Lung (tissue), 12 donors: ENCODE results near the gene SLC35B2. TPM values are rescaled to one million over a fixed set of nuclear protein-coding genes. Genes with fewer than 3 reads are reported as not detected.

Experiments used
- ATAC-seq: fragments of 200-7000 bp; cut with Tn5 transposase; one replicate; pipeline ENCODE4 v1.9.1; 2020; ENCODE audit warnings: moderate number of reproducible peaks; ENCODE audit not compliant: insufficient read depth, low FRiP score
- DNase-seq, 3 donors: peaks; one replicate each; pipeline ENCODE4 v3.0.0-alpha.2; 2013 to 2017
- H3K27ac ChIP-seq, 2 donors: one replicate each; pipeline ENCODE4 v1.5.1; 2013; ENCODE audit warnings: mild to moderate bottlenecking in 2 of 2, moderate library complexity in 2 of 2, control low read depth in 1 of 2, inconsistent platforms in 1 of 2, low read depth in 1 of 2, low read length in 1 of 2
- H3K27me3 ChIP-seq, 3 donors: one replicate each; pipeline ENCODE4 v1.5.1; 2013; ENCODE audit warnings: low read length in 2 of 3; ENCODE audit not compliant: control insufficient read depth in 3 of 3, insufficient read depth in 3 of 3
- H3K36me3 ChIP-seq, 4 donors: one replicate each; pipeline ENCODE4 v1.5.1; 2013; ENCODE audit warnings: low read length in 4 of 4, mild to moderate bottlenecking in 1 of 4, moderate library complexity in 1 of 4; ENCODE audit not compliant: control insufficient read depth in 4 of 4, insufficient read depth in 4 of 4
- H3K4me1 ChIP-seq, 5 donors: one replicate each; pipeline ENCODE4 v1.5.1; 2013; ENCODE audit warnings: low read length in 5 of 5, mild to moderate bottlenecking in 2 of 5, moderate library complexity in 1 of 5; ENCODE audit not compliant: control insufficient read depth in 5 of 5, insufficient read depth in 5 of 5
- H3K4me3 ChIP-seq: one replicate; pipeline ENCODE4 v1.5.1; 2013; ENCODE audit warnings: mild to moderate bottlenecking, control low read depth, moderate library complexity
- H3K9ac ChIP-seq, 2 donors: one replicate each; pipeline ENCODE4 v1.5.1; 2013; ENCODE audit warnings: low read length in 2 of 2, control low read depth in 1 of 2; ENCODE audit not compliant: insufficient read depth in 1 of 2
- H3K9me3 ChIP-seq, 4 donors: one replicate each; pipeline ENCODE4 v1.5.1; 2013; ENCODE audit warnings: low read length in 3 of 4, mild to moderate bottlenecking in 1 of 4, moderate library complexity in 1 of 4; ENCODE audit not compliant: control insufficient read depth in 4 of 4, insufficient read depth in 3 of 4
- WGBS, 2 donors: extraction: QIAGEN DNeasy Blood & Tissue Kit; methylation state at CpG; one replicate each; pipeline ENCODE4 v1.1.7; 2013; 5-methylcytosine and 5-hydroxymethylcytosine counted together
- polyA plus RNA-seq, 2 donors: library from polyadenylated mRNA; stranded (reverse); fragments of 200-250 nt; gene quantifications; one replicate each; pipeline ENCODE4 v1.2.1, GENCODE V29; 2013
- total RNA-seq, 2 donors: library from RNA; depleted of rRNA in 1 of 2; stranded (reverse); fragments of >200 nt in 1 of 2; gene quantifications; one replicate each; pipeline ENCODE4 v1.2.1, GENCODE V29; 2014 to 2021
- TF ChIP-seq, protein P1 (sequence below): IDR thresholded peaks from 2 replicates; pipeline ENCODE4 v1.5.1; 2012; ENCODE audit warnings: mild to moderate bottlenecking; ENCODE audit errors: control extremely low read depth, extremely low read depth
- donor health status: control.
- donor health status: control.
- donor health status: Bipolar disorder and iron deficiency.
- donor health status: healthy.
- donor health status: DM: yes; HTN: yes; CAD: no.

The SLC35B2 gene
- total and polyA plus RNA-seq, 4 donors = 15.0 to 44.4 (median 34.9) TPM

DNA sequence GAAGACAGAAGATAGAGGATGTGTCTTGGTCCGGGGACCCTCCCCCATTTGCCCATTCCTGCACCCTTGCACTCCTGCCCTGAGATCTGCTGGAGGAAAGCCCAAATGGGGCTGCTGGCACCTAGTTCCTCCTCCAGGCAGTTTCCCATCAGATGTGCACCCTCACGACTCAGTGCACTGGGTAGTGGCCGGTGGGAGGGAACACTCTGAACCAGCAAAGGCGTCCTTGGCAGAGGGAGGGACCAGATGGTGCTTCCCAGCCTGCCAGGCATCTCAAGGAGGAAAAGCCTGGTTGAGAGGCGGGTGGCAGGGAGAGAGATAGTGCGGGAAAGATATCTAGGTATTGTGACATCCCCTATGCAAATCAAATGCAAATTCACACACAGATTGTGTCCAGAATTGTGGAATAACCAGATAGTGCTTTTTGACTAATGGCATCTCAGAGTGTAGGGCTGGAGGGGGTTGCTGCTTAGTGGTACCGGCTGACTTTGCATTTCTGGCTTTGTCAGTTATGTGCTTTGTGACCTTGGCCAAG lies 32.5 kb upstream of the SLC35B2 start:
- Histone ChIP-seq H3K4me1 (no peaks in the 10 kb centered on the region), H3K27me3 (peaks cover 0 to 35% (median 7%) of the 10 kb centered on the region in 3 donors), H3K4me3 (no peak overlapping the region), H3K36me3 (no peaks in the 10 kb centered on the region), H3K9me3 (peaks cover 0 to 3% (median 0%) of the 10 kb centered on the region in 4 donors), H3K9ac (no peak overlapping the region), H3K27ac (no peak overlapping the region)
- no peak for DNase-seq
- TF ChIP-seq, protein P1, sequence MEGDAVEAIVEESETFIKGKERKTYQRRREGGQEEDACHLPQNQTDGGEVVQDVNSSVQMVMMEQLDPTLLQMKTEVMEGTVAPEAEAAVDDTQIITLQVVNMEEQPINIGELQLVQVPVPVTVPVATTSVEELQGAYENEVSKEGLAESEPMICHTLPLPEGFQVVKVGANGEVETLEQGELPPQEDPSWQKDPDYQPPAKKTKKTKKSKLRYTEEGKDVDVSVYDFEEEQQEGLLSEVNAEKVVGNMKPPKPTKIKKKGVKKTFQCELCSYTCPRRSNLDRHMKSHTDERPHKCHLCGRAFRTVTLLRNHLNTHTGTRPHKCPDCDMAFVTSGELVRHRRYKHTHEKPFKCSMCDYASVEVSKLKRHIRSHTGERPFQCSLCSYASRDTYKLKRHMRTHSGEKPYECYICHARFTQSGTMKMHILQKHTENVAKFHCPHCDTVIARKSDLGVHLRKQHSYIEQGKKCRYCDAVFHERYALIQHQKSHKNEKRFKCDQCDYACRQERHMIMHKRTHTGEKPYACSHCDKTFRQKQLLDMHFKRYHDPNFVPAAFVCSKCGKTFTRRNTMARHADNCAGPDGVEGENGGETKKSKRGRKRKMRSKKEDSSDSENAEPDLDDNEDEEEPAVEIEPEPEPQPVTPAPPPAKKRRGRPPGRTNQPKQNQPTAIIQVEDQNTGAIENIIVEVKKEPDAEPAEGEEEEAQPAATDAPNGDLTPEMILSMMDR = no peak
- 52 to 59% methylated on average over 7 of the region's 7 CpGs for WGBS, 2 donors
- ATAC-seq = no peak

DNA sequence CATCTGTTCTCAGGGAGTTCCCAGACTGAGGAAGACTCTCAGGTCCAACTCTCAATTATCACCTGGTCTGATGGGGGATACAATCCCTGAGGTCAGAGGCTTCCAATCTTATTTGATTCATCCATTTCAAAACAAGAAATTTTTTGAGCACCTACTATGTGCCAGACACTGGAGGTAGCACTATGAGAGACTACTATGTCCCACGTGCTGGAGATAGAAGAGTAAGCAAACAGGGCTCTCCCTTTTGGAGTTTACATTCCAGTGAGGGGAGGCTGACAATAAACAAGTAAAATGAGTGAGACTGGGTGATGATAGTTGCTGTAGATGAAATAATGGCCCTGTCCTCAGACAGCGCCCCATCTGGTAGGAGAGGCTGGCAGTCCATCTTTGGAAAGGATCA lies 29.4 kb upstream of the SLC35B2 start:
- peaks cover 0 to 6% (median 0%) of the 10 kb centered on the region in 4 donors for H3K9me3 ChIP-seq
- no peak overlapping the region for H3K4me3 ChIP-seq
- TF ChIP-seq, protein P1 = no peak
- 47 to 67% methylated on average over 2 of the region's 2 CpGs for WGBS, 2 donors
- no peaks in the 10 kb centered on the region for H3K4me1 ChIP-seq
- no peak overlapping the region for H3K9ac ChIP-seq
- H3K27ac ChIP-seq = no peak overlapping the region
- H3K27me3 ChIP-seq = peaks cover 0 to 38% (median 4%) of the 10 kb centered on the region in 3 donors
- ATAC-seq = no peak
- no peak for DNase-seq
- no peaks in the 10 kb centered on the region for H3K36me3 ChIP-seq

DNA sequence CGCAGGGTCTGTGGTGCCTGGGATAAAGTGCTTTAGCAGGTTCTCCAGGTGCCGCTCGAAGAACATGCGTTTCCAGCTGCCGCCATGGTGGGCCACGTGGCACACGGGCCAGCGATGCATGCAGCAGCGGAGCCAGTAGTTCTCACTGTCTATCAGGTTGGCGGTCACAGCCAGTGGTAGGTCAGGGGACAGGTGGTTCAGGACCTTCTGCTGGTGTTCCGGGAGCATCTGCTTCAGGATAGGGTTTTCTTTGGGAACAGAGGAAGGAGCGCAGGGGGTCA lies 28.9 kb upstream of the SLC35B2 start:
- Histone ChIP-seq H3K9ac (no peak overlapping the region), H3K9me3 (peaks cover 0 to 6% (median 0%) of the 10 kb centered on the region in 4 donors), H3K4me3 (no peak overlapping the region), H3K27ac (no peak overlapping the region), H3K36me3 (no peaks in the 10 kb centered on the region), H3K27me3 (peaks cover 0 to 34% (median 4%) of the 10 kb centered on the region in 3 donors), H3K4me1 (no peaks in the 10 kb centered on the region)
- DNase-seq (no peak), ATAC-seq (no peak)
- TF ChIP-seq, protein P1 = no peak
- WGBS, 2 donors = 85 to 86% methylated on average over 12 of the region's 12 CpGs

DNA sequence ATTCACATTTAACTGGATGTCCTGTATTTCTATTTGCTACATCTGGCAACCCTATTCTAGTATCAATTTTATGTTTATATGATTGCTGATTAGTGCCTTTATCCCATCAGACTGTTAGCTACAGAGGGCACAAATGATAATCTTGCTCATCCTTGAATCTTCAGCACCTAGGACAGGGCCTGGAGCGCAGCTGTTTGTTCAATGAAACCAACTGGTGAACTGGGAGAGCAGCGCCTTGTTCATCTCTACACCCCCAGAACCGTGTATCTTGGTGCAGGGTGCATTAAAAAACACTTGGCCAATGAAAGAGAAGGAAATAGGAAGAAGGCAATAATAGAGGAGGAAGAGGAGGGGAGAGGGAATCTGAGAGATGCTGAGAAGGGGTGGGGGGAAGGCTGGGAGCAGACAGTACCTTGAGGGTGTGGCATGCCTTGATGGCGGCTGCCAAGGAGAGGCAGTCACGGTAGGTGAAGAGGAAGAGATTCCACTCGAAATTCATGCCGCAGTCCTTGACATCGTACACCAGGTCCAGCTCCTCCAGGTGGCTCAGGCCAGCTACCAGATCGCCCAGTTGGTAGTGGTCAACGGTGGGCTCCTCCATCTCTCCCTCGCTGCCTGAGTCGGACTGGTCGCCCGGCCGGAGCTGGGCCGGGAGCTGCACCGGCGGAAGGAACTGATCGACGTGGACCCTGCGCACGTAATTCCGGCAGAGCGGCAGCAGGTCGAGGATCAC lies 28.4 kb upstream of the SLC35B2 start:
- Histone ChIP-seq H3K36me3 (no peaks in the 10 kb centered on the region), H3K4me1 (no peaks in the 10 kb centered on the region), H3K9me3 (peaks cover 0 to 6% (median 0%) of the 10 kb centered on the region in 4 donors), H3K27me3 (peaks cover 0 to 37% (median 4%) of the 10 kb centered on the region in 3 donors), H3K27ac (no peak overlapping the region), H3K9ac (no peak overlapping the region), H3K4me3 (no peak overlapping the region)
- ATAC-seq (no peak), DNase-seq (peak in 1 of 3 donors; percentile 31)
- TF ChIP-seq, protein P1 = no peak
- 75 to 83% methylated on average over 25 of the region's 25 CpGs for WGBS, 2 donors
